Smooth muscle cell (in vitro differentiated cells): ENCODE results near the gene IFNAR2. TPM values are rescaled to one million over a fixed set of nuclear protein-coding genes. Genes with fewer than 3 reads are reported as not detected.
"Not testable (repeated sequence)": the region's sequence is repeated elsewhere in the genome, so short reads cannot be mapped to it uniquely, and the experiment has no call there.

Experiments used
- DNase-seq: peaks from one replicate; lab custom pipeline; 2025; ENCODE audit not compliant: unreplicated experiment; lab: John Stamatoyannopoulos, UW
- H2AFZ ChIP-seq: fragments of 200-600 bp; sonication (generic); 2 replicates; pipeline ENCODE4 v1.6.0; 2016; ENCODE audit warnings: antibody characterized with exemption, low read depth, mild to moderate bottlenecking
- H3F3A ChIP-seq: fragments of 200-600 bp; sonication (generic); 2 replicates; pipeline ENCODE4 v1.6.0; 2017; ENCODE audit warnings: antibody characterized with exemption, low read depth
- H3K27ac ChIP-seq: fragments of 200-600 bp; sonication (generic); 2 replicates; pipeline ENCODE4 v1.5.1; 2016; ENCODE audit warnings: low read depth, mild to moderate bottlenecking
- H3K27me3 ChIP-seq: fragments of 200-600 bp; sonication (generic); 2 replicates; pipeline ENCODE4 v1.6.1; 2016; ENCODE audit warnings: low read depth, mild to moderate bottlenecking
- H3K36me3 ChIP-seq: fragments of 200-600 bp; sonication (generic); 2 replicates; pipeline ENCODE4 v1.5.1; 2016; ENCODE audit warnings: low read depth
- H3K4me1 ChIP-seq: fragments of 200-600 bp; sonication (generic); 2 replicates; pipeline ENCODE4 v1.5.1; 2016; ENCODE audit warnings: low read depth
- H3K4me2 ChIP-seq: fragments of 200-600 bp; sonication (generic); 2 replicates; pipeline ENCODE4 v1.6.0; 2016; ENCODE audit warnings: mild to moderate bottlenecking
- H3K4me3 ChIP-seq: fragments of 200-600 bp; sonication (generic); 2 replicates; pipeline ENCODE4 v1.5.1; 2016; ENCODE audit warnings: mild to moderate bottlenecking
- H3K79me2 ChIP-seq: fragments of 200-600 bp; sonication (generic); 2 replicates; pipeline ENCODE4 v1.6.0; 2016; ENCODE audit warnings: low read depth, mild to moderate bottlenecking
- H3K9ac ChIP-seq: fragments of 200-600 bp; sonication (generic); 2 replicates; pipeline ENCODE4 v1.6.0; 2016; ENCODE audit warnings: low read depth
- H3K9me3 ChIP-seq: fragments of 200-600 bp; sonication (generic); replicated peaks from 2 replicates; pipeline ENCODE4 v1.5.1; 2016; ENCODE audit warnings: low read depth
- H4K20me1 ChIP-seq: fragments of 200-600 bp; sonication (generic); 2 replicates; pipeline ENCODE4 v1.6.0; 2016; ENCODE audit warnings: low read depth
- CTCF ChIP-seq: fragments of 200-600 bp; sonication (generic); IDR thresholded peaks from 2 replicates; pipeline ENCODE4 v1.5.1; 2017; ENCODE audit warnings: borderline replicate concordance, mild to moderate bottlenecking, antibody characterized with exemption; ENCODE audit not compliant: insufficient read depth, poor library complexity, severe bottlenecking
- WGBS: methylation state at CpG from one replicate; pipeline ENCODE4 v1.1.7; 2016; ENCODE audit warnings: low lambda C conversion rate; 5-methylcytosine and 5-hydroxymethylcytosine counted together
- polyA plus RNA-seq: library from polyadenylated mRNA; unstranded; fragments of >200 nt; fragmentation: Nextera tagmentation; extraction: Ambion mirVana; gene quantifications from 2 replicates; pipeline ENCODE4 v1.2.1, GENCODE V29; 2016
- total RNA-seq: library from RNA; depleted of rRNA; stranded (reverse); fragments of >200 nt; gene quantifications from 2 replicates; pipeline ENCODE4 v1.2.3, GENCODE V29; 2014

IFNAR2 gene
- total and polyA plus RNA-seq, 2 experiments from 2014 or later = 30.7 to 33.2 TPM

- Histone ChIP-seq H3K4me3 (no peak overlapping the region), H3K9me3 (no peaks in the 10 kb centered on the region), H3K9ac (no peak overlapping the region), H3K36me3 (peaks cover 26% of the 10 kb centered on the region), H3K79me2 (peaks cover 2% of the 10 kb centered on the region), H3K27ac (no peak overlapping the region), H2AFZ (no peak overlapping the region), H3K4me1 (no peaks in the 10 kb centered on the region), H3K4me2 (no peak overlapping the region), H3K27me3 (no peaks in the 10 kb centered on the region), H3F3A (no peaks in the 10 kb centered on the region), H4K20me1 (peaks cover 12% of the 10 kb centered on the region)
- 87% methylated on average over 6 of the region's 6 CpGs for WGBS
- no peak for TF ChIP-seq CTCF
- DNase-seq = no peak
Observed at GRCh38 chr21:33247599-33247998, 17.9 kb downstream of the IFNAR2 start.

- no peak for TF ChIP-seq CTCF
- DNase-seq = no peak
- Histone ChIP-seq H3K27ac (no peak overlapping the region), H3K9ac (no peak overlapping the region), H3K36me3 (peaks cover 30% of the 10 kb centered on the region), H3K79me2 (no peaks in the 10 kb centered on the region), H3F3A (no peaks in the 10 kb centered on the region), H2AFZ (no peak overlapping the region), H4K20me1 (peaks cover under 1% of the 10 kb centered on the region), H3K9me3 (no peaks in the 10 kb centered on the region), H3K27me3 (no peaks in the 10 kb centered on the region), H3K4me3 (no peak overlapping the region), H3K4me2 (no peak overlapping the region), H3K4me1 (no peaks in the 10 kb centered on the region)
- WGBS = 93% methylated on average over 6 of the region's 7 CpGs
Observed at GRCh38 chr21:33249331-33250002, 19.7 kb downstream of the IFNAR2 start.

- Histone ChIP-seq H3K4me1 (no peaks in the 10 kb centered on the region), H3K4me2 (no peak overlapping the region), H3K79me2 (no peaks in the 10 kb centered on the region), H3K9me3 (no peaks in the 10 kb centered on the region), H3K36me3 (peaks cover 30% of the 10 kb centered on the region), H3F3A (no peaks in the 10 kb centered on the region), H3K27ac (no peak overlapping the region), H4K20me1 (no peaks in the 10 kb centered on the region), H3K27me3 (no peaks in the 10 kb centered on the region), H3K9ac (no peak overlapping the region), H3K4me3 (no peak overlapping the region), H2AFZ (no peak overlapping the region)
- TF ChIP-seq CTCF = no peak
- 98% methylated on average over 2 of the region's 2 CpGs for WGBS
- DNase-seq = no peak
Observed at GRCh38 chr21:33251119-33251518, 21.4 kb downstream of the IFNAR2 start.

- not testable (repeated sequence) for H3K9ac ChIP-seq, H3K79me2 ChIP-seq, H3K27ac ChIP-seq, H4K20me1 ChIP-seq, DNase-seq, H3K27me3 ChIP-seq, H3K4me1 ChIP-seq, H3K9me3 ChIP-seq, H3F3A ChIP-seq, H3K4me2 ChIP-seq, H3K4me3 ChIP-seq, H2AFZ ChIP-seq
- H3K36me3 ChIP-seq = peaks cover 33% of the 10 kb centered on the region
- over 99% methylated on average over 6 of the region's 6 CpGs for WGBS
Observed at GRCh38 chr21:33253382-33253781, 23.6 kb downstream of the IFNAR2 start.
